OCI-LY3 (cell line): Measurements from ENCODE around the gene INAFM2.

Source experiments
- H2AFZ ChIP-seq: fragments of 200-600, 300-600 bp; shearing (Covaris generic); 2 replicates; pipeline ENCODE4 v1.6.0; 2014; ENCODE audit warnings: antibody characterized with exemption, low read depth, low read length
- H3K27ac ChIP-seq: fragments of 200-600, 300-600 bp; sonication (generic); 2 replicates; pipeline ENCODE4 v1.5.1; 2014; ENCODE audit warnings: mild to moderate bottlenecking, low read length, moderate library complexity, mixed read lengths
- H3K27me3 ChIP-seq: fragments of 200-600, 300-600 bp; sonication (generic); 2 replicates; pipeline ENCODE4 v1.6.1; 2014; ENCODE audit warnings: low read depth, low read length, mixed read lengths
- H3K36me3 ChIP-seq: fragments of 200-600, 300-600 bp; sonication (generic); replicated peaks from 2 replicates; pipeline ENCODE3; 2014; ENCODE audit warnings: low read depth, low read length, mixed read lengths
- H3K4me1 ChIP-seq: fragments of 300-600, 200-600 bp; sonication (generic); 2 replicates; pipeline ENCODE4 v1.6.1; 2014; ENCODE audit warnings: low read length, mixed read lengths
- H3K4me2 ChIP-seq: fragments of 200-600, 300-600 bp; sonication (generic); 2 replicates; pipeline ENCODE4 v1.6.1; 2014; ENCODE audit warnings: low read length, mixed read lengths
- H3K4me3 ChIP-seq: fragments of 300-600, 200-600 bp; sonication (generic); 2 replicates; pipeline ENCODE4 v1.5.1; 2014; ENCODE audit warnings: antibody characterized with exemption, mild to moderate bottlenecking, low read length, moderate library complexity
- H3K79me2 ChIP-seq: fragments of 300-600, 200-600 bp; shearing (Covaris generic); 2 replicates; pipeline ENCODE4 v1.6.1; 2014; ENCODE audit warnings: mild to moderate bottlenecking, low read length, mixed read lengths
- H3K9ac ChIP-seq: fragments of 300-600, 200-600 bp; shearing (Covaris generic); 2 replicates; pipeline ENCODE4 v1.6.0; 2014; ENCODE audit warnings: mild to moderate bottlenecking, low read length, moderate library complexity
- H3K9me3 ChIP-seq: fragments of 200-600, 300-600 bp; shearing (Covaris generic); 2 replicates; pipeline ENCODE4 v1.6.1; 2014; ENCODE audit warnings: low read length, mixed read lengths; ENCODE audit not compliant: insufficient read depth
- H4K20me1 ChIP-seq: fragments of 200-600, 300-600 bp; sonication (generic); 2 replicates; pipeline ENCODE4 v1.6.1; 2016; ENCODE audit warnings: low read length, mixed read lengths; ENCODE audit not compliant: insufficient read depth
- CTCF ChIP-seq: fragments of 200-600, 300-600 bp; sonication (generic); IDR thresholded peaks from 2 replicates; pipeline ENCODE4 v1.5.1; 2014; ENCODE audit warnings: antibody characterized with exemption, low read length, low read depth
- EZH2phosphoT487 ChIP-seq: fragments of 200-600 bp; shearing (Covaris generic); IDR thresholded peaks from 2 replicates; pipeline ENCODE4 v1.6.1; 2018; ENCODE audit warnings: antibody characterized with exemption, mixed run types, low read depth

INAFM2 gene

DNA sequence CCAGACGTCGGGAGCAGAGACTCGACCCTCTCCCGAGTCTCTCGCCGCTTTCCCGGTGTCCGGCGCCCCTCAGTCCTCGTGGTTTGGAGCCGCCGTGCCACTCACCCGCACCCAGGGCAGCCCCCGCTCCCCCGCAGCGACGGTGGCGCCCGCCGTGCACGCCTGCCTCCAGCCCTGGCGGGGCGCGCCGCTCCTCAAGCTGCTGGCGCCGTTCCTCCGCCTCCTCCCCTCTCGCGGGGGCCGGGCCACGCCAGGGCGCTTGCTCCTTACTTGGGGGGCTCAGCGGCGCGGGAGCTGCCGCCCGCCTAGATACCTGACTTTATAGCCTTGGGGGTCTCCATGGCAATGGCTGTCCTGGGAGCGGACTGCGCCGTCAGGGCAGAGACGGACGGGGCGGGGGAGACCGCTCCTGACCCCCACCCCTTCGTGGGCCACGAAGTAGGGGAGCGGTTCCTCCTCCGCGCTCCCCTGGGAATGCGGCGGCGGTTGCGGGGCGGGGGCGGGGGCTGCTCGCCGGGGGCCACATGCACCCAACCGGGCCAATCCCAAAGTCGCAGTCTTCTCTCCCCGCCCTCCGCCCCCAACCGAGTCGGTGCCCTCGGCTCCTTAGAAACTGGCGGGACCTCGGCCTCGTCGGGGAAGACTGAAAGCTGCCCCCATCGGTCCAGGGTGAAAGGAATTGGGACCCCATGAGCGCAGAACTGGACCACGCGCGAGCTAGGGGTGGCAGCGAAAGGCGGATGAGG is 40.5 kb upstream of the INAFM2 start, which contains the start of gene ANKRD63:
Gene ANKRD63 (minus strand): TSS at position 196 of the 746 bp plus-strand sequence. CDS start 478 bp downstream, outside the sequence.
- H3K9me3 ChIP-seq = no peaks in the 10 kb centered on the region
- peak within 1 kb of the TSS; percentile 42 for H3K4me3 ChIP-seq
- H3K4me2 ChIP-seq = 0 out of 2 replicates have a peak within 1 kb of the TSS, but pooled peaks have one; percentile 7
- peaks cover 26% of the 10 kb centered on the region for H3K4me1 ChIP-seq
- no peaks in the 10 kb centered on the region for H3K36me3 ChIP-seq
- no peak within 1 kb of the TSS for H3K9ac ChIP-seq
- H3K27ac ChIP-seq = no peak within 1 kb of the TSS
- no peaks in the 10 kb centered on the region for H4K20me1 ChIP-seq
- TF ChIP-seq CTCF (no peak), EZH2phosphoT487 (no peak)
- H3K27me3 ChIP-seq = peaks cover 13% of the 10 kb centered on the region
- H2AFZ ChIP-seq = no peak within 1 kb of the TSS
- no peaks in the 10 kb centered on the region for H3K79me2 ChIP-seq

DNA sequence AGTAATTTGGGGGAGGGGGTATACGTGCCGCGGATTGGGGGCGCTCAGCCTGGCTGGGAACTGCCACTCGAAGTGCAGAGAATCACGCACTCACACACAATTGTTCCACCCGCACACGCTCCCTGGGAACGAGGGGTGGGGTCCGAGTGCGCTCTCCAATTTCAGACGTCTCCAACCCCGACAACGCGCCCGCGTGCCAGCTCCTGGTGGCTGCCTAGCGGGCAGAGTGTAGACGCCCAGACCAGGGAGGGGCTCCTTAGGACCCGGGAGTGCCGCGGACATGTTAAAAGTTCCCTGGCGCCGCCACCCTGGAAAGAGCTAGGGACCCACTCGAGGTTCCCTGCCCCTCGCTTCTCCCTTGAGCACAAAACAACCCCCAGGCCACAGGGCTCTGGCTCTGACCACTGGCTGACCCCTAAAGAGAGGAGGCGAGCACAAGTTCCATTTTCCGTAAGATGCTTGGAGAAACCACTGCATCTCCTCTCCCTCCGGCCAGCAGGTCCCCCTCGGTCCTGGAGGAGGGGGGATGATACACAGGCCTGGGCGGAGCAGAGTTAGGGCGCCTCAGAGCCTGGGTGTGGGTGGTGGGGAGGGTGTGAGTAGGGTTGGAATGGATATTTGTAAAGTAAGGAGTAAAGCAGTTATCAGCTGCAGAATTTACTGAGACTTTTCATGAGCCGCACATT is 39.7 kb upstream of the INAFM2 start:
- peaks cover 5% of the 10 kb centered on the region for H3K27me3 ChIP-seq
- H3K9me3 ChIP-seq = no peaks in the 10 kb centered on the region
- no peak overlapping the region for H2AFZ ChIP-seq
- H3K4me2 ChIP-seq = no peak overlapping the region
- H3K9ac ChIP-seq = no peak overlapping the region
- no peaks in the 10 kb centered on the region for H4K20me1 ChIP-seq
- no peaks in the 10 kb centered on the region for H3K79me2 ChIP-seq
- TF ChIP-seq EZH2phosphoT487 (no peak), CTCF (no peak)
- no peak overlapping the region for H3K4me3 ChIP-seq
- no peaks in the 10 kb centered on the region for H3K36me3 ChIP-seq
- H3K27ac ChIP-seq = no peak overlapping the region
- H3K4me1 ChIP-seq = peaks cover 19% of the 10 kb centered on the region

DNA sequence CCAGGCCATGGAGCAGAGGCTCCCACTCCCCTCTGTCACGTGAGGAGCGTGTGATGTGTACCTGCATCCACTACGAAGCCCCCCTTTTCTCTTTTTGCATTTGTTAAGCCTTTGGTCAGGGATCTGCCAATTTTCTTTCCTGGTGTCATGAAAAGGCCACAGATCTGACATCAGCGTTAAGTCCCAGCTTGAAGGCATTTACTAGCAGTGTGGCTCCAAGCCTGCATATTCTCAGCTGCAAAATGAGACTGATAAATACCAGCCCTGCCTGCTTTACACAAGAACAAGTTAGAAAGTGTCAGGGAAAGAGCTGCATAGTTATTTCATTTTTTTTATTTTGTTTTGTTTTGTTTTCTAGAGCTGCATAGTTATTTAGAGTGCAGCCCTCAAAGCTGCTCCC is 38.3 kb upstream of the INAFM2 start:
- H3K79me2 ChIP-seq = no peaks in the 10 kb centered on the region
- no peaks in the 10 kb centered on the region for H3K36me3 ChIP-seq
- no peak overlapping the region for H3K9ac ChIP-seq
- no peaks in the 10 kb centered on the region for H3K9me3 ChIP-seq
- peak overlapping the region; percentile 31 for H3K4me2 ChIP-seq
- no peak overlapping the region for H3K27ac ChIP-seq
- H2AFZ ChIP-seq = no peak overlapping the region
- no peaks in the 10 kb centered on the region for H3K27me3 ChIP-seq
- no peaks in the 10 kb centered on the region for H4K20me1 ChIP-seq
- H3K4me1 ChIP-seq = peaks cover 14% of the 10 kb centered on the region
- TF ChIP-seq CTCF = no peak
- TF ChIP-seq EZH2phosphoT487 = no peak
- no peak overlapping the region for H3K4me3 ChIP-seq

GRCh38 chr15:40285554-40286011 is 37.9 kb upstream of the INAFM2 start:
- peak overlapping the region; percentile 31 for H3K4me2 ChIP-seq
- no peaks in the 10 kb centered on the region for H3K27me3 ChIP-seq
- H3K4me3 ChIP-seq = no peak overlapping the region
- no peak overlapping the region for H3K9ac ChIP-seq
- H3K36me3 ChIP-seq = no peaks in the 10 kb centered on the region
- peaks cover 14% of the 10 kb centered on the region for H3K4me1 ChIP-seq
- H3K9me3 ChIP-seq = no peaks in the 10 kb centered on the region
- no peaks in the 10 kb centered on the region for H3K79me2 ChIP-seq
- no peak for TF ChIP-seq CTCF
- no peak for TF ChIP-seq EZH2phosphoT487
- no peak overlapping the region for H2AFZ ChIP-seq
- H4K20me1 ChIP-seq = no peaks in the 10 kb centered on the region
- no peak overlapping the region for H3K27ac ChIP-seq
